PC-3 (cell line): ENCODE measurements around the gene NDUFAF5. TPM values are rescaled to one million over a fixed set of nuclear protein-coding genes. Genes with fewer than 3 reads are reported as not detected.

ENCODE experiments used
- ATAC-seq: fragments of 200-7000 bp; cut with Tn5 transposase; 2 replicates; pipeline ENCODE4 v1.9.1; 2020; ENCODE audit warnings: mild to moderate bottlenecking, moderate library complexity
- BruUV-seq: library from RNA; stranded (reverse); fragments of 400-500 nt; replicated peaks from 2 replicates; lab custom pipeline; 2021; lab: Mats Ljungman, UMichigan
- CTCF ChIA-PET: fragments of 300-600 bp; sonication (Branson Sonifier 250); formaldehyde crosslinking; loops from one replicate; lab custom pipeline; 2022; ENCODE audit warnings: antibody characterized with exemption; lab: Charles Lee
- POLR2A ChIA-PET: fragments of 300-600 bp; sonication (Branson Sonifier 250); formaldehyde crosslinking; loops from one replicate; lab custom pipeline; 2022; ENCODE audit warnings: antibody characterized with exemption; ENCODE audit not compliant: unreplicated experiment; lab: Charles Lee
- DNase-seq: peaks from one replicate; pipeline ENCODE4 v3.0.0-alpha.2; 2015
- H2AFZ ChIP-seq: fragments of 300-600 bp; sonication (generic); 2 replicates; pipeline ENCODE4 v1.6.0; 2016; ENCODE audit warnings: antibody characterized with exemption, low read length
- H3F3A ChIP-seq: fragments of 300-600 bp; sonication (generic); one replicate; pipeline ENCODE4 v1.6.0; 2017; ENCODE audit warnings: antibody characterized with exemption, low read length, control low read depth, mild to moderate bottlenecking; ENCODE audit not compliant: unreplicated experiment
- H3K27ac ChIP-seq: fragments of 300-600 bp; sonication (generic); 2 replicates; pipeline ENCODE4 v1.5.1; 2016; ENCODE audit warnings: mild to moderate bottlenecking, low read length
- H3K27me3 ChIP-seq: fragments of 300-600 bp; sonication (generic); 2 replicates; pipeline ENCODE4 v1.6.1; 2016; ENCODE audit warnings: low read length, mixed read lengths
- H3K36me3 ChIP-seq: fragments of 300-600 bp; sonication (generic); 2 replicates; pipeline ENCODE4 v1.6.1; 2016; ENCODE audit warnings: low read depth, mixed run types, low read length, mixed read lengths
- H3K4me1 ChIP-seq: fragments of 300-600 bp; sonication (generic); 2 replicates; pipeline ENCODE4 v1.5.1; 2016; ENCODE audit warnings: low read length; ENCODE audit not compliant: insufficient read depth
- H3K4me2 ChIP-seq: fragments of 300-600 bp; sonication (generic); 2 replicates; pipeline ENCODE4 v1.6.0; 2016; ENCODE audit warnings: low read length
- H3K4me3 ChIP-seq: fragments of 300-600 bp; sonication (generic); 2 replicates; pipeline ENCODE4 v1.5.1; 2016; ENCODE audit warnings: mild to moderate bottlenecking, low read length, mixed read lengths
- H3K79me2 ChIP-seq: fragments of 300-600 bp; sonication (generic); 2 replicates; pipeline ENCODE4 v1.6.1; 2017; ENCODE audit warnings: low read length, mixed read lengths
- H3K9ac ChIP-seq: fragments of 300-600 bp; sonication (generic); 2 replicates; pipeline ENCODE4 v1.6.0; 2016; ENCODE audit warnings: mild to moderate bottlenecking, low read length
- H3K9me2 ChIP-seq: fragments of 300-600 bp; sonication (generic); replicated peaks from 2 replicates; pipeline ENCODE4 v1.6.1; 2016; ENCODE audit warnings: mixed run types, low read length, mixed read lengths
- H3K9me3 ChIP-seq: fragments of 300-600 bp; sonication (generic); 2 replicates; pipeline ENCODE4 v1.6.1; 2016; ENCODE audit warnings: low read length, mixed read lengths
- H4K20me1 ChIP-seq: fragments of 300-600 bp; sonication (generic); 2 replicates; pipeline ENCODE4 v1.6.1; 2016; ENCODE audit warnings: low read length, mixed read lengths
- EZH2 ChIP-seq: fragments of 300-600 bp; sonication (generic); IDR thresholded peaks from one replicate; pipeline ENCODE4 v1.6.1; 2017; ENCODE audit warnings: antibody characterized with exemption, mild to moderate bottlenecking, low read length; ENCODE audit not compliant: unreplicated experiment
- EZH2phosphoT487 ChIP-seq: fragments of 300-600 bp; sonication (generic); IDR thresholded peaks from 2 replicates; pipeline ENCODE4 v1.6.1; 2018; ENCODE audit warnings: mild to moderate bottlenecking, antibody characterized with exemption, low read length, borderline replicate concordance
- intact Hi-C: fragments of 100-400 bp; cut with micrococcal nuclease; formaldehyde crosslinking; loops from 2 replicates; pipeline ENCODE4 v1.9.0; 2023
- total RNA-seq: library from RNA; depleted of rRNA; stranded (reverse); fragments of >200 nt; gene quantifications from 2 replicates; pipeline ENCODE4 v1.2.3, GENCODE V29; 2014
- TF ChIP-seq, protein P1 (sequence below): fragments of 300-600 bp; sonication (generic); conservative IDR thresholded peaks from 2 replicates; pipeline ENCODE4 v1.5.1; 2017; ENCODE audit warnings: antibody characterized with exemption, low read depth, mild to moderate bottlenecking, low read length

NDUFAF5 gene
- total RNA-seq, 1 experiment from 2014 or later = 29.0 TPM

GRCh38 chr20:13825465-13825864, 40.6 kb downstream of the NDUFAF5 start:
- CTCF ChIA-PET = interaction anchor here (0.6 kb wide), 1 partner anchor 259 kb away, joined by 4 read pairs; no protein-coding TSS in a partner anchor

GRCh38 chr20:13831476-13831875, 46.6 kb downstream of the NDUFAF5 start:
- no peaks in the 10 kb centered on the region for H3K4me1 ChIP-seq
- H3K27me3 ChIP-seq = peaks cover 13% of the 10 kb centered on the region; the same call in 1 of the 2 replicates
- ATAC-seq (no peak), DNase-seq (no peak)
- intact Hi-C loops = no loop called here
- H3K4me2 ChIP-seq = no peak overlapping the region
- H3K79me2 ChIP-seq = no peaks in the 10 kb centered on the region
- H3F3A ChIP-seq = no peaks in the 10 kb centered on the region
- H2AFZ ChIP-seq = no peak overlapping the region
- ChIA-PET POLR2A (no interaction called here), CTCF (no interaction called here)
- TF ChIP-seq EZH2 = no peak
- no peak for TF ChIP-seq EZH2phosphoT487
- H3K9me2 ChIP-seq = no peaks in the 10 kb centered on the region
- H3K27ac ChIP-seq = no peak overlapping the region
- no peaks in the 10 kb centered on the region for H3K36me3 ChIP-seq
- BruUV-seq = no TSS peak
- no peak overlapping the region for H3K4me3 ChIP-seq
- H3K9me3 ChIP-seq = no peaks in the 10 kb centered on the region
- no peak overlapping the region for H3K9ac ChIP-seq
- H4K20me1 ChIP-seq = no peaks in the 10 kb centered on the region

More at GRCh38 chr20:13825465-13825864, 40.6 kb downstream of the NDUFAF5 start:
- H3F3A ChIP-seq = no peaks in the 10 kb centered on the region
- ATAC-seq = no peak
- no peaks in the 10 kb centered on the region for H3K9me2 ChIP-seq
- intact Hi-C loops = loop anchor here (10.0 kb wide), 1 partner anchor 139 kb away; no protein-coding TSS in a partner anchor
- no peaks in the 10 kb centered on the region for H3K36me3 ChIP-seq
- BruUV-seq = no TSS peak
- DNase-seq = no peak
- no peak overlapping the region for H3K9ac ChIP-seq
- no peaks in the 10 kb centered on the region for H3K9me3 ChIP-seq
- peaks cover 4% of the 10 kb centered on the region; the same call in 1 of the 2 replicates for H3K27me3 ChIP-seq
- no peaks in the 10 kb centered on the region for H4K20me1 ChIP-seq
- H2AFZ ChIP-seq = no peak overlapping the region
- POLR2A ChIA-PET = no interaction called here
- no peak overlapping the region for H3K4me3 ChIP-seq
- H3K4me2 ChIP-seq = no peak overlapping the region
- H3K4me1 ChIP-seq = no peaks in the 10 kb centered on the region
- H3K79me2 ChIP-seq = no peaks in the 10 kb centered on the region
- TF ChIP-seq, protein P1, sequence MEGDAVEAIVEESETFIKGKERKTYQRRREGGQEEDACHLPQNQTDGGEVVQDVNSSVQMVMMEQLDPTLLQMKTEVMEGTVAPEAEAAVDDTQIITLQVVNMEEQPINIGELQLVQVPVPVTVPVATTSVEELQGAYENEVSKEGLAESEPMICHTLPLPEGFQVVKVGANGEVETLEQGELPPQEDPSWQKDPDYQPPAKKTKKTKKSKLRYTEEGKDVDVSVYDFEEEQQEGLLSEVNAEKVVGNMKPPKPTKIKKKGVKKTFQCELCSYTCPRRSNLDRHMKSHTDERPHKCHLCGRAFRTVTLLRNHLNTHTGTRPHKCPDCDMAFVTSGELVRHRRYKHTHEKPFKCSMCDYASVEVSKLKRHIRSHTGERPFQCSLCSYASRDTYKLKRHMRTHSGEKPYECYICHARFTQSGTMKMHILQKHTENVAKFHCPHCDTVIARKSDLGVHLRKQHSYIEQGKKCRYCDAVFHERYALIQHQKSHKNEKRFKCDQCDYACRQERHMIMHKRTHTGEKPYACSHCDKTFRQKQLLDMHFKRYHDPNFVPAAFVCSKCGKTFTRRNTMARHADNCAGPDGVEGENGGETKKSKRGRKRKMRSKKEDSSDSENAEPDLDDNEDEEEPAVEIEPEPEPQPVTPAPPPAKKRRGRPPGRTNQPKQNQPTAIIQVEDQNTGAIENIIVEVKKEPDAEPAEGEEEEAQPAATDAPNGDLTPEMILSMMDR = no peak
- TF ChIP-seq EZH2 = no peak
- no peak overlapping the region for H3K27ac ChIP-seq

DNA sequence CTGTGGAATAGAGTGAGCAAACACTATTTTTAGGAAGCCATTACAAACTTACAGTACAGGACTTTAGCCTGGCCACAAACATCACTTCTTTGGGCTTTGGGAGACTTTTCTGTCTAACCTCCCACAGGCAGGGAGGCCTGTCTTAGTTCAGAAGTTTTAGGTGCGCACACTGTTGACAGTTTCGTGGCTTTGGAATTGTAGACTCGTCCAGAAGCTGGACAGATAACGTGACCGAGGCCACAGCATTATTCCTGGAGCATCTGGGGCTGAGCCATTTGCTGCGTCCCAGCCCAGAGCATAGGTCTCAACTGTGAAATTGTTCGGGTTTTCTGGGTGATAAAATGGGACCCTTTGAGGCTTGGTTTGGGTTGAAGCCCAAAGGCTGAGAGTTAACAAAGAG, 53.8 kb downstream of the NDUFAF5 start:
- CTCF ChIA-PET = interaction anchor here (0.6 kb wide), 1 partner anchor 48 kb away, joined by 3 read pairs; no protein-coding TSS in a partner anchor
- no peaks in the 10 kb centered on the region; the same call in 1 of the 2 replicates for H3K4me1 ChIP-seq
- peaks cover 31% of the 10 kb centered on the region; the same call in 1 of the 2 replicates for H3K27me3 ChIP-seq
- no peak overlapping the region for H3K4me2 ChIP-seq
- H3F3A ChIP-seq = no peaks in the 10 kb centered on the region
- no peak overlapping the region for H3K4me3 ChIP-seq
- no peaks in the 10 kb centered on the region for H3K79me2 ChIP-seq
- intact Hi-C loops = no loop called here
- H3K36me3 ChIP-seq = no peaks in the 10 kb centered on the region
- H3K9me3 ChIP-seq = no peaks in the 10 kb centered on the region
- H3K9me2 ChIP-seq = no peaks in the 10 kb centered on the region
- TF ChIP-seq EZH2phosphoT487 (no peak), EZH2 (no peak)
- TF ChIP-seq, protein P1 = no peak
- no peaks in the 10 kb centered on the region for H4K20me1 ChIP-seq
- BruUV-seq = no TSS peak
- H3K27ac ChIP-seq = no peak overlapping the region
- DNase-seq (no peak), ATAC-seq (no peak)
- H3K9ac ChIP-seq = no peak overlapping the region
- POLR2A ChIA-PET = no interaction called here
- H2AFZ ChIP-seq = no peak overlapping the region
